ENCODE data around the gene BTLA. TPM values are rescaled to one million over a fixed set of nuclear protein-coding genes. Genes with fewer than 3 reads are reported as not detected.

BTLA gene
- polyA plus RNA-seq, 1 donor from 2014 or later, result not detected

DNA sequence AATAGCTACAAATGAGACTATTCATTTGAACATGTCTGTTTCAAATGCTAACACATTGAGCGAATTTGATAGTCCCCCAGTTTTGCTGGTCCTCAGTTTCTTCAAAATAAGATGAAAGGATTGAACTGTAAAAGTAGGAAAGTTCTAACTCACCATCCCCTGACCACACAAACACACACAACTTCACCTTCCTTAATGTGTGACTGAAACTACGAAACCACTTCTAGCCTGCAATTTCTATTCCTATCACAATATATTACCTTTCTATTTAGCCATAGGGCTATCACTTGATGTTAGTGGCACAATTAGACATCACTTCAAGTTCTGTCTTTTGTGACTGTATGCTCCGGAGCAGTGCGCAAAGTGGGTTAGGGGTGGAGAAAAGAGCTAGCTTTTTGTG, 14.9 kb downstream of the BTLA start:
- Histone ChIP-seq H3K27ac (ENCODE audit: low read length) (no peak overlapping the region), H3K4me3 (ENCODE audit: low read length) (no peak overlapping the region), H3K79me2 (replicated peaks; ENCODE audit: insufficient read depth, low read length) (no peaks in the 10 kb centered on the region), H3K9me2 (ENCODE audit: insufficient read depth, low read length) (no peaks in the 10 kb centered on the region), H2AFZ (ENCODE audit: low read depth, low read length) (no peak overlapping the region), H4K20me1 (ENCODE audit: insufficient read depth) (no peaks in the 10 kb centered on the region), H3K36me3 (ENCODE audit: insufficient read depth, low read length) (no peaks in the 10 kb centered on the region), H3F3A (ENCODE audit: insufficient read depth, low read length, poor library complexity, severe bottlenecking) (no peaks in the 10 kb centered on the region), H3K4me2 (ENCODE audit: low read length) (no peak overlapping the region), H3K9ac (ENCODE audit: low read length) (no peak overlapping the region), H3K27me3 (ENCODE audit: insufficient read depth, low read depth, low read length) (no peaks in the 10 kb centered on the region), H3K9me3 (ENCODE audit: low read length) (no peaks in the 10 kb centered on the region)
- TF ChIP-seq EP300 (conservative IDR thresholded peaks at IDR 0.05; ENCODE audit: poor library complexity, severe bottlenecking), result no peak
- TF ChIP-seq MXI1 (conservative IDR thresholded peaks at IDR 0.05; ENCODE audit: poor library complexity, severe bottlenecking), result no peak
- TF ChIP-seq SMC3 (conservative IDR thresholded peaks at IDR 0.05; ENCODE audit: poor library complexity), result no peak
- TF ChIP-seq, protein P1, sequence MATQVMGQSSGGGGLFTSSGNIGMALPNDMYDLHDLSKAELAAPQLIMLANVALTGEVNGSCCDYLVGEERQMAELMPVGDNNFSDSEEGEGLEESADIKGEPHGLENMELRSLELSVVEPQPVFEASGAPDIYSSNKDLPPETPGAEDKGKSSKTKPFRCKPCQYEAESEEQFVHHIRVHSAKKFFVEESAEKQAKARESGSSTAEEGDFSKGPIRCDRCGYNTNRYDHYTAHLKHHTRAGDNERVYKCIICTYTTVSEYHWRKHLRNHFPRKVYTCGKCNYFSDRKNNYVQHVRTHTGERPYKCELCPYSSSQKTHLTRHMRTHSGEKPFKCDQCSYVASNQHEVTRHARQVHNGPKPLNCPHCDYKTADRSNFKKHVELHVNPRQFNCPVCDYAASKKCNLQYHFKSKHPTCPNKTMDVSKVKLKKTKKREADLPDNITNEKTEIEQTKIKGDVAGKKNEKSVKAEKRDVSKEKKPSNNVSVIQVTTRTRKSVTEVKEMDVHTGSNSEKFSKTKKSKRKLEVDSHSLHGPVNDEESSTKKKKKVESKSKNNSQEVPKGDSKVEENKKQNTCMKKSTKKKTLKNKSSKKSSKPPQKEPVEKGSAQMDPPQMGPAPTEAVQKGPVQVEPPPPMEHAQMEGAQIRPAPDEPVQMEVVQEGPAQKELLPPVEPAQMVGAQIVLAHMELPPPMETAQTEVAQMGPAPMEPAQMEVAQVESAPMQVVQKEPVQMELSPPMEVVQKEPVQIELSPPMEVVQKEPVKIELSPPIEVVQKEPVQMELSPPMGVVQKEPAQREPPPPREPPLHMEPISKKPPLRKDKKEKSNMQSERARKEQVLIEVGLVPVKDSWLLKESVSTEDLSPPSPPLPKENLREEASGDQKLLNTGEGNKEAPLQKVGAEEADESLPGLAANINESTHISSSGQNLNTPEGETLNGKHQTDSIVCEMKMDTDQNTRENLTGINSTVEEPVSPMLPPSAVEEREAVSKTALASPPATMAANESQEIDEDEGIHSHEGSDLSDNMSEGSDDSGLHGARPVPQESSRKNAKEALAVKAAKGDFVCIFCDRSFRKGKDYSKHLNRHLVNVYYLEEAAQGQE (IDR thresholded peaks at IDR 0.05; ENCODE audit: borderline replicate concordance), result no peak
- TF ChIP-seq EZH2 (IDR thresholded peaks at IDR 0.05; ENCODE audit: borderline replicate concordance, insufficient read depth, low read length, poor library complexity, severe bottlenecking), result no peak
- no peak for TF ChIP-seq TAF1 (IDR thresholded peaks at IDR 0.05; ENCODE audit: low read depth)
- TF ChIP-seq, protein P2, sequence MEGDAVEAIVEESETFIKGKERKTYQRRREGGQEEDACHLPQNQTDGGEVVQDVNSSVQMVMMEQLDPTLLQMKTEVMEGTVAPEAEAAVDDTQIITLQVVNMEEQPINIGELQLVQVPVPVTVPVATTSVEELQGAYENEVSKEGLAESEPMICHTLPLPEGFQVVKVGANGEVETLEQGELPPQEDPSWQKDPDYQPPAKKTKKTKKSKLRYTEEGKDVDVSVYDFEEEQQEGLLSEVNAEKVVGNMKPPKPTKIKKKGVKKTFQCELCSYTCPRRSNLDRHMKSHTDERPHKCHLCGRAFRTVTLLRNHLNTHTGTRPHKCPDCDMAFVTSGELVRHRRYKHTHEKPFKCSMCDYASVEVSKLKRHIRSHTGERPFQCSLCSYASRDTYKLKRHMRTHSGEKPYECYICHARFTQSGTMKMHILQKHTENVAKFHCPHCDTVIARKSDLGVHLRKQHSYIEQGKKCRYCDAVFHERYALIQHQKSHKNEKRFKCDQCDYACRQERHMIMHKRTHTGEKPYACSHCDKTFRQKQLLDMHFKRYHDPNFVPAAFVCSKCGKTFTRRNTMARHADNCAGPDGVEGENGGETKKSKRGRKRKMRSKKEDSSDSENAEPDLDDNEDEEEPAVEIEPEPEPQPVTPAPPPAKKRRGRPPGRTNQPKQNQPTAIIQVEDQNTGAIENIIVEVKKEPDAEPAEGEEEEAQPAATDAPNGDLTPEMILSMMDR (IDR thresholded peaks at IDR 0.05; ENCODE audit: poor library complexity, severe bottlenecking), result no peak
- TF ChIP-seq POLR2AphosphoS5 (IDR thresholded peaks at IDR 0.05), result no peak
- no peak for TF ChIP-seq RAD21 (conservative IDR thresholded peaks at IDR 0.05)

DNA sequence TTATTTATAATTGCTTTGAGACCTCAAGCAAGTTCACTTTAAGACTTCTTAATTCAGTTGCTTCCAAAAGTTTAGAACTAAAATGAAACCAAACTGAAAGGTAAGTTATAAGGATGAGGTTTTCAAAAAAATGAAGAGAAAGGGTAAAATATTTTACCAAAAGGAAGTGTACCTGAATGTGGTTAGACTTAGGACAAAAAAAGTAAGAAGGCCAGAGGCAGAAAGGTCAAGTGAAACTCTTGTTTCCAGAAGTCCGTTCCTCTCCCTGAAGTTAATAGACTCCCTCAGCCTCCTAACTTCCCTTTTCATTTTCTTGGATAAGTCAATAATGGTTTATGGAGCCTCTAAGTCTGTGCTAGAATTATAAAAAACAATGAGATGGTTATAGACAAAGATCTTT, 16.6 kb downstream of the BTLA start:
- Histone ChIP-seq H3F3A (ENCODE audit: insufficient read depth, low read length, poor library complexity, severe bottlenecking) (no peaks in the 10 kb centered on the region), H3K27me3 (ENCODE audit: insufficient read depth, low read depth, low read length) (no peaks in the 10 kb centered on the region), H3K36me3 (ENCODE audit: insufficient read depth, low read length) (no peaks in the 10 kb centered on the region), H3K9me2 (ENCODE audit: insufficient read depth, low read length) (no peaks in the 10 kb centered on the region), H4K20me1 (ENCODE audit: insufficient read depth) (no peaks in the 10 kb centered on the region), H2AFZ (ENCODE audit: low read depth, low read length) (no peak overlapping the region), H3K4me3 (ENCODE audit: low read length) (no peak overlapping the region), H3K9me3 (ENCODE audit: low read length) (no peaks in the 10 kb centered on the region), H3K4me2 (ENCODE audit: low read length) (no peak overlapping the region), H3K9ac (ENCODE audit: low read length) (no peak overlapping the region), H3K27ac (ENCODE audit: low read length) (no peak overlapping the region), H3K79me2 (replicated peaks; ENCODE audit: insufficient read depth, low read length) (no peaks in the 10 kb centered on the region)
- TF ChIP-seq RAD21 (conservative IDR thresholded peaks at IDR 0.05), result no peak
- TF ChIP-seq POLR2AphosphoS5 (IDR thresholded peaks at IDR 0.05), result no peak
- no peak for TF ChIP-seq EP300 (conservative IDR thresholded peaks at IDR 0.05; ENCODE audit: poor library complexity, severe bottlenecking)
- no peak for TF ChIP-seq MXI1 (conservative IDR thresholded peaks at IDR 0.05; ENCODE audit: poor library complexity, severe bottlenecking)
- TF ChIP-seq, protein P1 (IDR thresholded peaks at IDR 0.05; ENCODE audit: borderline replicate concordance), result no peak

All from neural cell (in vitro differentiated cells).